HL-60 (cell line): Measurements from ENCODE around the gene ESPNL.

Experiments
- DNase-seq, 2 experiments: peaks; one replicate each; pipeline ENCODE4 v3.0.0-alpha.2; 2010 to 2020; ENCODE audit warnings: low read depth in 1 of 2, low spot score in 1 of 2
- H3K27ac ChIP-seq: fragments of 250-450 bp; sonication (Bioruptor Pico); replicated peaks from 2 replicates; pipeline ENCODE4 v1.5.1; 2020; ENCODE audit warnings: mild to moderate bottlenecking, moderate library complexity
- H3K27me3 ChIP-seq: fragments of 250-450 bp; sonication (Bioruptor Pico); 2 replicates; pipeline ENCODE4 v1.5.1; 2021; ENCODE audit warnings: mild to moderate bottlenecking, moderate library complexity; ENCODE audit not compliant: insufficient read depth, poor library complexity, severe bottlenecking
- H3K4me3 ChIP-seq: replicated peaks from 2 replicates; pipeline ENCODE4 v1.5.1; 2011; ENCODE audit warnings: mild to moderate bottlenecking, control low read depth, low read length; ENCODE audit not compliant: insufficient read depth
- CTCF ChIP-seq: IDR thresholded peaks from one replicate; pipeline ENCODE4 v1.5.1; 2011; ENCODE audit warnings: low read length, control low read depth, inconsistent platforms; ENCODE audit not compliant: insufficient read depth
- GABPA ChIP-seq: IDR thresholded peaks from 2 replicates; pipeline ENCODE4 v1.6.1; 2012; ENCODE audit warnings: low read depth
- POLR2AphosphoS5 ChIP-seq: IDR thresholded peaks from 2 replicates; pipeline ENCODE4 v1.6.1; 2012; ENCODE audit warnings: low read depth
- REST ChIP-seq: IDR thresholded peaks from 2 replicates; pipeline ENCODE4 v1.6.1; 2012; ENCODE audit warnings: low read depth; ENCODE audit not compliant: insufficient replicate concordance
- SPI1 ChIP-seq: IDR thresholded peaks from 2 replicates; pipeline ENCODE4 v1.6.1; 2012; ENCODE audit warnings: low read depth, mild to moderate bottlenecking, borderline replicate concordance

Gene ESPNL

DNA sequence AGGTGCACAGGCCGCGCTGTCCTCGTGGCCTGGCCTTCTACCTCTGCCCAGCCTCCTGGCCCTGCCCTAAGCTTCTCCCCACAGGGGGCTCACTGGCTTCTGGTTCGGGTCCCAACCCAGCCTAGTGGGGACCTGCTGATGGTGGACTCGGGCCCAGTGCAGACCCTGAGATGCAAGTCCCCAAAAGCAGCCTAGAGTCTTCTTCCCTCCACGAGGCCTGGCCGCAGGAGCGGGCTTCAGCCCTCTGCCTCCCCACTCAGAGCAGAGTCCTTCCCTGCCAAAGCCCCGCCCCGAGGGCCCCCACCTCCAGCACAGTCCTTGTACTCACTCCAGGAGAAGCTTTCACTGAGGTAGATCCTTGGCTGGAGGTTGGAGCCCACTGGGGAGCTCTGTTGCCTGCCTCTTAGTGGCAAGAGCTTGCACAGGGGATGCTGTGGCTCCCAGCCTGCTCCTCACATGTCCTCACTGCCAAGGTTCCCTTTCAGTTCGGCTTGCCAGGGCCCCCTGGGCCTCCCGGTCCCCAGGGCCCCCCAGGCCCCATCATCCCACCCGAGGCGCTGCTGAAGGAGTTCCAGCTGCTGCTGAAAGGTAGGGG lies 62.2 kb downstream of the ESPNL start:
- Histone ChIP-seq H3K27ac (no peak overlapping the region), H3K4me3 (no peak overlapping the region), H3K27me3 (peaks cover 34% of the 10 kb centered on the region)
- no peak for TF ChIP-seq REST
- TF ChIP-seq SPI1 = no peak
- TF ChIP-seq POLR2AphosphoS5 = no peak
- TF ChIP-seq CTCF = no peak
- no peak for TF ChIP-seq GABPA
- no peak for DNase-seq

GRCh38 chr2:238162846-238163441 lies 62.8 kb downstream of the ESPNL start:
- Histone ChIP-seq H3K27me3 (peaks cover 34% of the 10 kb centered on the region), H3K27ac (no peak overlapping the region), H3K4me3 (no peak overlapping the region)
- no peak for TF ChIP-seq SPI1
- no peak for TF ChIP-seq CTCF
- no peak for TF ChIP-seq GABPA
- TF ChIP-seq POLR2AphosphoS5 = no peak
- no peak for TF ChIP-seq REST
- no peak for DNase-seq

GRCh38 chr2:238163481-238164198 lies 63.5 kb downstream of the ESPNL start:
- Histone ChIP-seq H3K27me3 (peaks cover 34% of the 10 kb centered on the region), H3K4me3 (no peak overlapping the region), H3K27ac (no peak overlapping the region)
- DNase-seq = no peak
- TF ChIP-seq POLR2AphosphoS5 (no peak), GABPA (no peak), REST (no peak), SPI1 (no peak), CTCF (no peak)
